Measurements from ENCODE around the gene MYF5. TPM values are rescaled to one million over a fixed set of nuclear protein-coding genes. Genes with fewer than 3 reads are reported as not detected.

MYF5 gene
- total RNA-seq, 2 donors from 2014 or later: not detected

GRCh38 chr12:80698847-80699542, 17.7 kb upstream of the MYF5 start:
- Mint-ChIP-seq H3K36me3 (ENCODE audit: low read depth) (no peaks in the 10 kb centered on the region), H3K4me1 (no peaks in the 10 kb centered on the region), H3K27me3 (no peaks in the 10 kb centered on the region), H3K4me3 (no peak overlapping the region), H3K27ac (no peak overlapping the region), H3K9me3 (peaks cover 9% of the 10 kb centered on the region)
- ATAC-seq (replicated peaks): no peak

- H3K4me1 Mint-ChIP-seq: no peaks in the 10 kb centered on the region
- H3K27me3 Mint-ChIP-seq: no peaks in the 10 kb centered on the region
- H3K27ac Mint-ChIP-seq: no peak overlapping the region
- H3K36me3 Mint-ChIP-seq (ENCODE audit: low read depth): no peaks in the 10 kb centered on the region
- no peak for ATAC-seq (replicated peaks)
- no peak overlapping the region for H3K4me3 Mint-ChIP-seq
- H3K9me3 Mint-ChIP-seq: peaks cover 9% of the 10 kb centered on the region
Observed at GRCh38 chr12:80700327-80700726, 16.4 kb upstream of the MYF5 start.

- no peak overlapping the region for H3K4me3 Mint-ChIP-seq
Observed at GRCh38 chr12:80701388-80701787, 15.3 kb upstream of the MYF5 start.

GRCh38 chr12:80702889-80703805, 13.6 kb upstream of the MYF5 start:
- Mint-ChIP-seq H3K27me3 (peaks cover 8% of the 10 kb centered on the region), H3K27ac (no peak overlapping the region), H3K4me3 (no peak overlapping the region), H3K4me1 (no peaks in the 10 kb centered on the region), H3K36me3 (ENCODE audit: low read depth) (no peaks in the 10 kb centered on the region), H3K9me3 (peaks cover 9% of the 10 kb centered on the region)
- no peak for ATAC-seq (replicated peaks)

More at GRCh38 chr12:80701388-80701787, 15.3 kb upstream of the MYF5 start:
- peaks cover 9% of the 10 kb centered on the region for H3K9me3 Mint-ChIP-seq
- no peaks in the 10 kb centered on the region for H3K36me3 Mint-ChIP-seq (ENCODE audit: low read depth)
- H3K27ac Mint-ChIP-seq: no peak overlapping the region
- no peaks in the 10 kb centered on the region for H3K4me1 Mint-ChIP-seq
- ATAC-seq (replicated peaks): no peak
- no peaks in the 10 kb centered on the region for H3K27me3 Mint-ChIP-seq

- no peak overlapping the region for H3K27ac Mint-ChIP-seq
- H3K9me3 Mint-ChIP-seq: peaks cover 5% of the 10 kb centered on the region
- no peaks in the 10 kb centered on the region for H3K36me3 Mint-ChIP-seq (ENCODE audit: low read depth)
- H3K4me1 Mint-ChIP-seq: no peaks in the 10 kb centered on the region
- no peak overlapping the region for H3K4me3 Mint-ChIP-seq
- H3K27me3 Mint-ChIP-seq: peaks cover 15% of the 10 kb centered on the region
- ATAC-seq (replicated peaks): no peak
Observed at GRCh38 chr12:80704420-80704819, 12.3 kb upstream of the MYF5 start.

- Mint-ChIP-seq H3K4me1 (no peaks in the 10 kb centered on the region), H3K9me3 (peaks cover 5% of the 10 kb centered on the region), H3K27me3 (peaks cover 22% of the 10 kb centered on the region), H3K4me3 (no peak within 1 kb of the TSS), H3K36me3 (ENCODE audit: low read depth) (no peaks in the 10 kb centered on the region), H3K27ac (no peak within 1 kb of the TSS)
- no peak for ATAC-seq (replicated peaks)
Observed at GRCh38 chr12:80707126-80707829, 9.4 kb upstream of the MYF5 start, which contains the start of gene MYF6. Gene MYF6 (plus strand): TSS chr12:80707634. CDS start chr12:80707720, 86 bp downstream.

- peaks cover 5% of the 10 kb centered on the region for H3K9me3 Mint-ChIP-seq
- no peak overlapping the region for H3K27ac Mint-ChIP-seq
- no peak overlapping the region for H3K4me3 Mint-ChIP-seq
- H3K27me3 Mint-ChIP-seq: peaks cover 22% of the 10 kb centered on the region
- ATAC-seq (replicated peaks): no peak
- no peaks in the 10 kb centered on the region for H3K36me3 Mint-ChIP-seq (ENCODE audit: low read depth)
- H3K4me1 Mint-ChIP-seq: no peaks in the 10 kb centered on the region
Observed at GRCh38 chr12:80707830-80708258, 8.9 kb upstream of the MYF5 start.

- no peak for ATAC-seq (replicated peaks)
- Mint-ChIP-seq H3K27ac (no peak overlapping the region), H3K9me3 (peaks cover 1% of the 10 kb centered on the region), H3K36me3 (ENCODE audit: low read depth) (no peaks in the 10 kb centered on the region), H3K4me1 (no peaks in the 10 kb centered on the region), H3K27me3 (peaks cover 22% of the 10 kb centered on the region), H3K4me3 (no peak overlapping the region)
Observed at GRCh38 chr12:80708259-80708974, 8.3 kb upstream of the MYF5 start.

- Mint-ChIP-seq H3K4me3 (no peak overlapping the region), H3K27ac (no peak overlapping the region), H3K27me3 (peaks cover 26% of the 10 kb centered on the region), H3K36me3 (ENCODE audit: low read depth) (no peaks in the 10 kb centered on the region), H3K9me3 (no peaks in the 10 kb centered on the region), H3K4me1 (no peaks in the 10 kb centered on the region)
- ATAC-seq (replicated peaks): no peak
Observed at GRCh38 chr12:80708975-80709328, 7.8 kb upstream of the MYF5 start.

GRCh38 chr12:80709811-80710726, 6.6 kb upstream of the MYF5 start:
- Mint-ChIP-seq H3K4me3 (no peak overlapping the region), H3K27ac (no peak overlapping the region), H3K9me3 (no peaks in the 10 kb centered on the region), H3K36me3 (ENCODE audit: low read depth) (no peaks in the 10 kb centered on the region), H3K27me3 (peaks cover 36% of the 10 kb centered on the region), H3K4me1 (no peaks in the 10 kb centered on the region)
- ATAC-seq (replicated peaks): no peak

GRCh38 chr12:80710727-80711449, 5.8 kb upstream of the MYF5 start:
- Mint-ChIP-seq H3K4me3 (no peak overlapping the region), H3K36me3 (ENCODE audit: low read depth) (no peaks in the 10 kb centered on the region), H3K27ac (no peak overlapping the region), H3K27me3 (peaks cover 36% of the 10 kb centered on the region), H3K4me1 (no peaks in the 10 kb centered on the region), H3K9me3 (peaks cover 2% of the 10 kb centered on the region)
- ATAC-seq (replicated peaks): no peak

GRCh38 chr12:80711866-80712265, 4.8 kb upstream of the MYF5 start:
- peaks cover 5% of the 10 kb centered on the region for H3K9me3 Mint-ChIP-seq
- H3K4me1 Mint-ChIP-seq: no peaks in the 10 kb centered on the region
- no peak for ATAC-seq (replicated peaks)
- H3K27ac Mint-ChIP-seq: no peak overlapping the region
- no peaks in the 10 kb centered on the region for H3K36me3 Mint-ChIP-seq (ENCODE audit: low read depth)
- peaks cover 40% of the 10 kb centered on the region for H3K27me3 Mint-ChIP-seq
- no peak overlapping the region for H3K4me3 Mint-ChIP-seq

GRCh38 chr12:80712866-80713265, 3.8 kb upstream of the MYF5 start:
- H3K4me1 Mint-ChIP-seq: no peaks in the 10 kb centered on the region
- H3K36me3 Mint-ChIP-seq (ENCODE audit: low read depth): no peaks in the 10 kb centered on the region
- H3K4me3 Mint-ChIP-seq: no peak overlapping the region
- peaks cover 5% of the 10 kb centered on the region for H3K9me3 Mint-ChIP-seq
- peaks cover 32% of the 10 kb centered on the region for H3K27me3 Mint-ChIP-seq
- ATAC-seq (replicated peaks): no peak
- H3K27ac Mint-ChIP-seq: no peak overlapping the region
